Measurements from ENCODE around the gene ATP6V0A4.

- TF ChIP-seq, protein P1, sequence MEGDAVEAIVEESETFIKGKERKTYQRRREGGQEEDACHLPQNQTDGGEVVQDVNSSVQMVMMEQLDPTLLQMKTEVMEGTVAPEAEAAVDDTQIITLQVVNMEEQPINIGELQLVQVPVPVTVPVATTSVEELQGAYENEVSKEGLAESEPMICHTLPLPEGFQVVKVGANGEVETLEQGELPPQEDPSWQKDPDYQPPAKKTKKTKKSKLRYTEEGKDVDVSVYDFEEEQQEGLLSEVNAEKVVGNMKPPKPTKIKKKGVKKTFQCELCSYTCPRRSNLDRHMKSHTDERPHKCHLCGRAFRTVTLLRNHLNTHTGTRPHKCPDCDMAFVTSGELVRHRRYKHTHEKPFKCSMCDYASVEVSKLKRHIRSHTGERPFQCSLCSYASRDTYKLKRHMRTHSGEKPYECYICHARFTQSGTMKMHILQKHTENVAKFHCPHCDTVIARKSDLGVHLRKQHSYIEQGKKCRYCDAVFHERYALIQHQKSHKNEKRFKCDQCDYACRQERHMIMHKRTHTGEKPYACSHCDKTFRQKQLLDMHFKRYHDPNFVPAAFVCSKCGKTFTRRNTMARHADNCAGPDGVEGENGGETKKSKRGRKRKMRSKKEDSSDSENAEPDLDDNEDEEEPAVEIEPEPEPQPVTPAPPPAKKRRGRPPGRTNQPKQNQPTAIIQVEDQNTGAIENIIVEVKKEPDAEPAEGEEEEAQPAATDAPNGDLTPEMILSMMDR (IDR thresholded peaks at IDR 0.05) = no peak
- no peak for TF ChIP-seq ZFX (IDR thresholded peaks at IDR 0.05; ENCODE audit: borderline replicate concordance)
Measured at GRCh38 chr7:138753150-138753518, 44.9 kb downstream of the ATP6V0A4 start.

Measured in 22Rv1 (cell line).